H9 (cell line): ENCODE results near the gene AXIN2. TPM values are rescaled to one million over a fixed set of nuclear protein-coding genes. Genes with fewer than 3 reads are reported as not detected.
A peak's percentile ranks its signal among the peaks of the same experiment; 100 is the strongest.

Experiments used
- DNase-seq: peaks from one replicate; pipeline ENCODE4 v3.0.0-alpha.2; 2017
- H2AFZ ChIP-seq: one replicate; pipeline ENCODE4 v1.6.1; 2013; ENCODE audit warnings: mild to moderate bottlenecking, low read length, control low read depth, moderate library complexity
- H2AK5ac ChIP-seq: 2 replicates; pipeline ENCODE4 v1.6.1; 2013; ENCODE audit warnings: low read length, control low read depth, mixed read lengths; ENCODE audit not compliant: insufficient read length
- H2BK120ac ChIP-seq: one replicate; pipeline ENCODE4 v1.6.1; 2013; ENCODE audit warnings: low read depth, mild to moderate bottlenecking, low read length, control low read depth, inconsistent platforms; ENCODE audit not compliant: poor library complexity, severe bottlenecking
- H2BK12ac ChIP-seq: 2 replicates; pipeline ENCODE4 v1.6.1; 2013; ENCODE audit warnings: low read length, control low read depth, mixed read lengths, low read depth; ENCODE audit not compliant: insufficient read length
- H2BK15ac ChIP-seq: 2 replicates; pipeline ENCODE4 v1.6.1; 2013; ENCODE audit warnings: low read depth, low read length, control low read depth
- H2BK20ac ChIP-seq: one replicate; pipeline ENCODE4 v1.6.1; 2013; ENCODE audit warnings: low read depth, mild to moderate bottlenecking, low read length, control low read depth, inconsistent platforms; ENCODE audit not compliant: poor library complexity, severe bottlenecking
- H2BK5ac ChIP-seq: 2 replicates; pipeline ENCODE4 v1.6.1; 2013; ENCODE audit warnings: low read length, control low read depth, mixed read lengths; ENCODE audit not compliant: insufficient read length
- H3K14ac ChIP-seq: 2 replicates; pipeline ENCODE4 v1.6.1; 2013; ENCODE audit warnings: low read length, control low read depth; ENCODE audit not compliant: insufficient read depth
- H3K18ac ChIP-seq: 2 replicates; pipeline ENCODE4 v1.6.1; 2013; ENCODE audit warnings: low read depth, mild to moderate bottlenecking, mixed read lengths, low read length, control low read depth; ENCODE audit not compliant: insufficient read length
- H3K23ac ChIP-seq: 2 replicates; pipeline ENCODE4 v1.6.1; 2013; ENCODE audit warnings: low read length, control low read depth, mixed read lengths, low read depth; ENCODE audit not compliant: insufficient read length
- H3K23me2 ChIP-seq: 2 replicates; pipeline ENCODE4 v1.6.1; 2013; ENCODE audit warnings: low read depth, mild to moderate bottlenecking, mixed read lengths, low read length, control low read depth; ENCODE audit not compliant: insufficient read length, poor library complexity, severe bottlenecking
- H3K27ac ChIP-seq: 2 replicates; pipeline ENCODE4 v1.5.1; 2013; ENCODE audit warnings: low read length, control low read depth, mixed read lengths, low read depth; ENCODE audit not compliant: insufficient read length
- H3K27me3 ChIP-seq: 2 replicates; pipeline ENCODE4 v1.6.1; 2013; ENCODE audit warnings: low read length, control low read depth, inconsistent platforms; ENCODE audit not compliant: insufficient read depth
- H3K4ac ChIP-seq: 2 replicates; pipeline ENCODE4 v1.6.1; 2013; ENCODE audit warnings: low read depth, mild to moderate bottlenecking, control low read depth, inconsistent platforms, low read length, moderate library complexity
- H3K4me1 ChIP-seq: 2 replicates; pipeline ENCODE4 v1.6.1; 2013; ENCODE audit warnings: low read length, control low read depth, inconsistent platforms; ENCODE audit not compliant: insufficient read depth
- H3K4me2 ChIP-seq: 2 replicates; pipeline ENCODE4 v1.6.1; 2013; ENCODE audit warnings: low read length, control low read depth, mixed read lengths; ENCODE audit not compliant: insufficient read length, insufficient read depth
- H3K56ac ChIP-seq: 2 replicates; pipeline ENCODE4 v1.6.1; 2013; ENCODE audit warnings: low read depth, mild to moderate bottlenecking, mixed read lengths, low read length, control low read depth; ENCODE audit not compliant: insufficient read length
- H3K79me1 ChIP-seq: 2 replicates; pipeline ENCODE4 v1.6.1; 2013; ENCODE audit warnings: low read depth, mild to moderate bottlenecking, moderate library complexity, low read length, control low read depth, inconsistent platforms; ENCODE audit not compliant: insufficient read depth, poor library complexity, severe bottlenecking
- H3K79me2 ChIP-seq: 2 replicates; pipeline ENCODE4 v1.6.1; 2013; ENCODE audit warnings: low read length, control low read depth, inconsistent platforms; ENCODE audit not compliant: insufficient read depth
- H3K9ac ChIP-seq: 2 replicates; pipeline ENCODE4 v1.6.1; 2013; ENCODE audit warnings: low read length, control low read depth, mixed read lengths; ENCODE audit not compliant: insufficient read length; ENCODE audit errors: extremely low read depth
- H3K9me3 ChIP-seq: one replicate; pipeline ENCODE4 v1.6.1; 2013; ENCODE audit warnings: low read depth, low read length, inconsistent platforms; ENCODE audit not compliant: control insufficient read depth
- H3T11ph ChIP-seq: one replicate; pipeline ENCODE4 v1.6.1; 2013; ENCODE audit warnings: mild to moderate bottlenecking, low read length, control low read depth, inconsistent platforms
- H4K20me1 ChIP-seq: one replicate; pipeline ENCODE4 v1.6.1; 2013; ENCODE audit not compliant: control insufficient read depth, insufficient read length, insufficient read depth
- H4K5ac ChIP-seq: 2 replicates; pipeline ENCODE4 v1.6.1; 2013; ENCODE audit warnings: low read depth, mild to moderate bottlenecking, mixed read lengths, low read length, control low read depth; ENCODE audit not compliant: insufficient read length
- H4K8ac ChIP-seq: replicated peaks from 2 replicates; pipeline ENCODE4 v1.6.1; 2013; ENCODE audit warnings: low read length, control low read depth, mixed read lengths, low read depth; ENCODE audit not compliant: insufficient read length
- H4K91ac ChIP-seq: 2 replicates; pipeline ENCODE4 v1.6.1; 2013; ENCODE audit warnings: low read depth, mild to moderate bottlenecking, moderate library complexity, mixed read lengths, low read length, control low read depth; ENCODE audit not compliant: insufficient read length
- H3K27ac Mint-ChIP-seq, 3 experiments: 2 replicates in 2 of 3; 3 replicates in 1 of 3; pipeline ENCODE4 v1.8.0; 2020 to 2021; ENCODE audit warnings: mixed read lengths in 3 of 3, mild to moderate bottlenecking in 1 of 3, moderate library complexity in 1 of 3
- H3K27me3 Mint-ChIP-seq: 2 replicates; pipeline ENCODE4 v1.8.0; 2021; ENCODE audit warnings: low read depth, mild to moderate bottlenecking, moderate library complexity, mixed read lengths
- H3K36me3 Mint-ChIP-seq, 3 experiments: 2 replicates in 2 of 3; 3 replicates in 1 of 3; pipeline ENCODE4 v1.8.0; 2020 to 2021; ENCODE audit warnings: low read depth in 3 of 3, mixed read lengths in 3 of 3; ENCODE audit not compliant: insufficient read depth in 1 of 3
- H3K4me1 Mint-ChIP-seq, 2 experiments: 2 replicates each; pipeline ENCODE4 v1.8.0; 2020; ENCODE audit warnings: mixed read lengths in 2 of 2
- H3K4me3 Mint-ChIP-seq, 2 experiments: 2 replicates in 1 of 2; 3 replicates in 1 of 2; pipeline ENCODE4 v1.8.0; 2020 to 2021; ENCODE audit warnings: mild to moderate bottlenecking in 2 of 2, mixed read lengths in 2 of 2, moderate library complexity in 1 of 2
- H3K9me3 Mint-ChIP-seq, 2 experiments: 2 replicates in 1 of 2; 3 replicates in 1 of 2; pipeline ENCODE4 v1.8.0; 2020; ENCODE audit warnings: mild to moderate bottlenecking in 2 of 2, mixed read lengths in 2 of 2, moderate library complexity in 1 of 2
- CTCF ChIP-seq: fragments of 200-600 bp; sonication (generic); conservative IDR thresholded peaks from 3 replicates; pipeline ENCODE4 v1.8.0; 2021; ENCODE audit warnings: antibody characterized with exemption, mild to moderate bottlenecking
- WGBS: extraction: QIAGEN DNeasy Blood & Tissue Kit; methylation state at CpG from one replicate; pipeline ENCODE4 v1.1.7; 2013; ENCODE audit warnings: missing lambda C conversion rate, low lambda C conversion rate, mixed read lengths; ENCODE audit not compliant: insufficient read length; ENCODE audit errors: extremely low coverage; 5-methylcytosine and 5-hydroxymethylcytosine counted together
- total RNA-seq: library from RNA; stranded (reverse); gene quantifications from 2 replicates; pipeline ENCODE4 v1.2.1, GENCODE V29; 2021

Gene AXIN2
- total RNA-seq, 1 experiment from 2014 or later: 35.0 TPM

GRCh38 chr17:65562206-65562531 is 721 bp upstream of the AXIN2 start:
- Histone ChIP-seq H3K9ac (no peak overlapping the region), H3K27me3 (no peaks in the 10 kb centered on the region; the same call in 1 of the 2 replicates), H2AFZ (no peak overlapping the region), H3K9me3 (no peaks in the 10 kb centered on the region), H3T11ph (no peak overlapping the region), H2BK15ac (no peak overlapping the region), H3K23ac (no peak overlapping the region), H3K79me1 (peaks cover 10% of the 10 kb centered on the region), H2BK20ac (no peak overlapping the region), H3K4ac (no peak overlapping the region), H3K79me2 (peaks cover 12% of the 10 kb centered on the region; the same call in 1 of the 2 replicates), H4K91ac (no peak overlapping the region), H2BK5ac (no peak overlapping the region), H4K5ac (no peak overlapping the region), H4K20me1 (no peaks in the 10 kb centered on the region), H2AK5ac (no peak overlapping the region), H3K14ac (no peak overlapping the region), H3K4me1 (peaks cover 6% of the 10 kb centered on the region; the same call in 1 of the 2 replicates), H3K23me2 (peaks cover 22% of the 10 kb centered on the region), H3K27ac (no peak overlapping the region), H3K18ac (no peak overlapping the region), H3K56ac (no peak overlapping the region), H2BK120ac (no peak overlapping the region), H4K8ac (no peak overlapping the region), H3K4me2 (peak overlapping the region; percentile 4), H2BK12ac (no peak overlapping the region)
- peaks cover 20% of the 10 kb centered on the region in 2 experiments for H3K4me1 Mint-ChIP-seq
- no peak for DNase-seq
- no CpG with 5 or more reads among the region's 9 CpGs for WGBS
- H3K27ac Mint-ChIP-seq: peak overlapping the region in 2 of 3 experiments; percentile 17 to 41; a peak in 1 of 7 replicates
- no peaks in the 10 kb centered on the region for H3K9me3 Mint-ChIP-seq
- H3K27me3 Mint-ChIP-seq: peaks cover 26% of the 10 kb centered on the region
- H3K4me3 Mint-ChIP-seq: peak overlapping the region; percentile 60 to 79
- no peaks in the 10 kb centered on the region; a peak in 1 of 7 replicates for H3K36me3 Mint-ChIP-seq
- TF ChIP-seq CTCF: no peak
